Hepatocyte (in vitro differentiated cells): ENCODE measurements around the gene VAC14.

ENCODE experiments used
- CTCF ChIP-seq: fragments of 200-600 bp; sonication (generic); IDR thresholded peaks from 2 replicates; pipeline ENCODE4 v1.5.1; 2016; ENCODE audit warnings: antibody characterized with exemption, mild to moderate bottlenecking; ENCODE audit not compliant: poor library complexity
- EZH2phosphoT487 ChIP-seq: fragments of 200-600 bp; sonication (generic); IDR thresholded peaks from one replicate; pipeline ENCODE4 v1.6.1; 2018; ENCODE audit warnings: antibody characterized with exemption, mild to moderate bottlenecking, low read depth, moderate library complexity; ENCODE audit not compliant: unreplicated experiment, severe bottlenecking

- TF ChIP-seq CTCF (no peak), EZH2phosphoT487 (no peak)
Measured at GRCh38 chr16:70700101-70701020, 100.6 kb downstream of the VAC14 start.
